Posterior cingulate gyrus (tissue), 11 donors: ENCODE results near the gene PUDP.
A peak's percentile ranks its signal among the peaks of the same experiment; 100 is the strongest.
"Not testable (repeated sequence)": the region's sequence is repeated elsewhere in the genome, so short reads cannot be mapped to it uniquely, and the experiment has no call there.

Experiments
- DNase-seq, 10 donors: peaks; one replicate each; pipeline versions ENCODE4 v3.0.0 to v3.0.0-alpha.2; 2020 to 2021; ENCODE audit warnings: mixed read lengths in 3 of 10
- intact Hi-C: fragments of 100-400 bp; cut with DNase I; formaldehyde crosslinking; loops from one replicate; pipeline ENCODE4 v1.15.1; 2023

Gene PUDP

DNA sequence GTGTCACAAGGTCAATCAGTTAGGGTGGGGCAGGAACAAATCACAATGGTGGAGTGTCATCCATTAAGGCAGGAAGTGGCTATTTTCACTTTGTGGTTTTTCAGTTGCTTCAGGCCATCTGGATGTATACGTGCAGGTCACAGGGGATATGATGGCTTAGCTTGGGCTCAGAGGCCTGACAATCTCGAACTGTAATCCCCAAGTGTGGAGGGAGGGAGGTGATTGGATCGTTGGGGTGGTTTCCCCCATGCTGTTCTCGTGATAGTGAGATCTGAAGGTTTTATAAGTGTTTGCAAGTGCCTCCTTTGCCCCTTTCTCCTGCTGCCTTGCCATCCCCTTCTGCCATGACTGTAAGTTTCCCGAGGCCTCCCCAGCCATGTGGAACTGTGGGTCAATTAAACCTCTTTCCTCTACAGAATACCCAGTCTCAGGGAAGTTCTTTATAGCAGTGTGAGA is 37.1 kb downstream of the PUDP start:
- intact Hi-C loops, result no loop called here
- peak in 1 of 10 donors; percentile 47 for DNase-seq

DNA sequence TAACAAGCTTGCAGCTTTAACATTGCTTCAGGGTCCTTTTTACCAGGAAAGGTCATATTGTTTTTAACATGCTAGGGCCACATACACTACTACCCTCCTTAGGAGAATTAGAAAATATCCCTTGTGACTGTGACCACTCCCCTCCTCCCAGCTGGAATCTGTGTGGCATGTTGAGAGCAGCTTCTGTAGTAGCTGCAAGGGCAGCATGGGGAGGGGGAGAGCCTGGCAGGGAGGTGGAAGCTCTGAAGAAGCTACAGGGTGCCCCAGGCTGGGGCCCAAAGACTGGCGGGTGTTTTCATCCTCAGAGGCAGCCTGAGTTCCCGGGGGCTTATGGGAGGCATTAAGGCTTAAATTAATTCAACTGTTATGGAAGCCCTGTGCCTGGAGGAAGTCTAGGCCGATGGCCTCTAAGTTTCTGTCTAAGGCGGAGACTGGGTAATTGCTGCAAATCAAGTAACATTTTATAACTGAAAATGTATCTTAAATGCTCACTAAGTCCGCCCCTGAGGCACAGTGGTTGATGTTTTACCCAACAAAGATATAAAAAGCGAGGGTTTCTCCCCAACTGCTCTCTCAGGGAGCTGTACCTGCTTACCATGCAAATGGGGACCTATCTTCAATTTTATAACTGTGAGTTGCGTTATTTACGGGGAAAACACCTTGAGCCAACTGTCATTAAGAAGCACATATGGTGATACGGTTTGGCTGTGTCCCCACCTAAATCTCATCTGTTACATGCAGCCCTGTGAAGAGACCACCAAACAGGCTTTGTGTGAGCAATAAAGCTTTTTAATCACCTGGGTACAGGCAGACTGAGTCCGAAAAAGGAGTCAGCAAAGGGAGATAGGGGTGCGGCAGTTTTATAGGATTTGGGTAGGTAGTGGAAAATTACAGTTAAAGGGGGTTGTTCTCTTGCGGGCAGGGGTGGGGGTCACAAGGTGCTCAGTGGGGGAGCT is 37.8 kb downstream of the PUDP start:
- DNase-seq, result peak in 1 of 10 donors; percentile 11
- intact Hi-C loops, result no loop called here

DNA sequence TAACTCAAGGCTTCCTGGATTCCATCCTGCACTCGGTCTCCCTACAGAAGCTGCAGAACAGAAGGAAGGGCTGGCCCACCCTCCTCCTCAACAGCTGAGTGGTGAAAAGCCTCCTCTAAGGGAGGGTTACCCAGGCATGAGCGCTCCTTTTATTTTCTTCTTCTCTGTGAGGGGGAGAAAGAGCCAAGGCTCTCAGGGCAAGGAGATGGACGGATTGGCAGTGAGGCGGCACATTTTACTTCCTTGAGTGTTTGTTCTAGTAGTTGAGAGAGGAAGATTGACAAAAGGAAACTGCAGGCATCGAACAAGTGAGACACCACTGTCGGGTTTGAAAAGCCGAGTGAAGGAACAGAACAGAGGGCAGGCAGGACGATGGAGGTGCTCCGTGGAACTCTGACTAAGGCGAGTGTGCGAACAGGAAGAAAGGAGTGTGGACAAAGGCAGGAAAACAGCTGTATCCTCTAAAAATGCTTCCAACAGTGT is 38.9 kb downstream of the PUDP start:
- intact Hi-C loops, result no loop called here
- peak in 2 of 10 donors; percentile 8 to 72 for DNase-seq

DNA sequence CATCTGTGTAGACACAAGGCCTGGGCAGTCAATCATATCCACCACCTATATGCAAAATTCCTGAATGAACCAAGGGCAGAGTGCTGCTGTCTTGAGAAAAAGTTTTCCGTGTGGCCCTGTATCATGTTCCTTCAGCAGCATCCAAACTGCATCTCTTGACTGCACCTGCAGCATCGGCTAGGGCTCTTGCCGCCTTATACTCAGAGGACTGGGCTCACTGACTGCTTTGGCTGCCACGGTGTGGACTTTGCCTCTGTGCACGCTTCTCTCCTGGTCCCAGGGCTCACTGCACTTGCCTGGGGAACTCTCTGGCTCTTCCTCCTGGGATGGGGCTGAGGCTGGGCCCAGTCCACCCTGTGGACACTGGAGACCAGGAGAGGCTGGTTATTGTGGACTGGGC is 39.9 kb downstream of the PUDP start:
- DNase-seq, result peak in 1 of 10 donors; percentile 59
- intact Hi-C loops, result no loop called here

DNA sequence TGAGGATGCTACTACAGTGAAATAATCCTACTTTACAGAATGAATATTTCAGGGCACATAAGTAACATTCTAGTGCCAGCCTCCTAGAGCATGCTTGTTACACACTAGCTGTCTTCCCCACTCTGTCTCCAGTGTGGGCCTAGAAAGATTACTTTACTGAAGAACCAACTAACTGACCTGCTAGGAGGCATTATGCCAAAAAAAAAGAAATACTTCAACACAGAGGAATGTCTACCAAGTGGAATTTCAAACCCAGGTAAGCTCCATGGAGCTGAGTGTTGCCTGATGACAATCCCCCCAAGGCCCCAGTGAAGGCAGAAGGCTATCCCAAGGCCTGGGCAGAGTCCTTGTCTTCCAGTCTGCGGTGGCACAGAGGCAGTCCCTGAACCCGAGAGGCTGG is 41.3 kb downstream of the PUDP start:
- DNase-seq, result no peak
- intact Hi-C loops, result no loop called here

DNA sequence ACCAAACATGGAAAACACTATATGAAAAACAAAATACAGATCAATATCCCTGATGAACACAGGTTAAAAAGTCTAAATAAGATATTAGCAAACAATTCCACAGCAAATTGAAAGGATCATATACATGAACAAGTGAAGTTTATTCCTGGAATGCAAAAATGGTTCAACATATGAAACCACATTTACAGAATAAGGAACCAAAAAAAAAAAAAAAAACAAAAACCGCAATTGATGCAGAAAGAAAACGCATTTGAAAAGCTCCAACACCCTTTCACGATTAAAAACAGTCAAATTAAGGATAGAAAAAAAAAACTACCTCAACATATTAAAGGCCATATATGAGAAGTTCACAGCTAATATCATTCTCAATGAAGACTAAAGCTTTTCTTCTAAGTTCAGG is 45.8 kb downstream of the PUDP start:
- DNase-seq, result no peak
- intact Hi-C loops, result no loop called here

DNA sequence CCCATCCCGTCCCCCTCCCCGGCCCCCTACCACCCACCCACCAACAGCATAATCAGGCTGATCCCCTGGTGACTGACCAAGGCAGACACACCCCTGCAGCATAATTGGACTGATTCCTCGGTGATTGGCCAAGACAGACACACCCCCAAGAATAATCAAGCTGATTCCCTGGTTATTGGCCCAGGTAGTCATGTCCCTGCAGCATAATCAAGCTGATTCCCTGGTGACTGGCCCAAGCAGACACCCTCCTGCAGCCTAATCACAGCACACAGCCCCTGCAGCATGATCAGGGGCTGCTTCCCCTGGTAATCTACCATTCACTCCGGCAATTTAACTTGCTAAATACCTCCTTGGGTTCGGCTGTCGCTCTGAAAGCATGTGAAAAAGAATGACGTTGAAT is 47.9 kb downstream of the PUDP start:
- DNase-seq, result peak in 1 of 10 donors; percentile 22
- intact Hi-C loops, result no loop called here

DNA sequence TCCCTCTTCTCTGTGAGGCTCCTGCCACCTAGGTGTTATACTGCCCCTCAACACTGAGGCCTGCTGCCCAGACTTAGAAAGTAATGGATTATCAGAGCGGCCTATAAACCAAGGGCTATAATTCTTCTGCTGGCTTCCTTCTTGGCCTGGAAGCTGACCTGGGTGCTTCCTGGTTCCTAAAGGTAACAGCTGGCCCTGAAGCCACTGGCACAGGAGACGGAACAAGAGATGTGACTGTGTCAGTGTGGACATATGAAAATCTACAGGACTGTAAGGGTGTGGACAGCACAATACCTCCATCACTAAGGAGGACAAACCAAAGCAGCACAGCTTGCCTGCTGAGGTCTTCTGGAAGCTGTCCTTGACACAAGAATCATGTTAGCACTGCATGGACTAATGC is 52.3 kb downstream of the PUDP start:
- peak in 1 of 10 donors; percentile 5 for DNase-seq
- intact Hi-C loops, result not testable (repeated sequence)

DNA sequence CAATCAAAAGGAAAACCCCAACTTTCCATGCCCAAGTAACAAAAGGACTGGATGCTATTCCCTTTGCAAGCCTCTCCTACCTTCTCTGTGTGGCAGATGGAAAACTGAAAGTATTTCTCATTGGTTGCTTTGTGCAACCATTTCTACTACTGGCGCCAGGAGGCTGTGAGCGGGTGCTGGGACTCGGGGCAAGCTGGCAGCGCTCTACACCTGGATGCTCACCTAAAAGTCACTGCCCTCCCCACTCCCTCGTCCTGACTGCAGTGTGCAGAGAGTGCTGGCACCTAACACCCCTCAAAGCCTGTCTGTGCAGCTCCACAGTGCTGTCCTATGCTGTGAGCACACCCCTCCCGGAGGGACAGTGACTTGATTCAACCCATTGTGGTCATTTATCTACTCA is 54.6 kb downstream of the PUDP start:
- intact Hi-C loops, result no loop called here
- peak in 1 of 10 donors; percentile 55 for DNase-seq

DNA sequence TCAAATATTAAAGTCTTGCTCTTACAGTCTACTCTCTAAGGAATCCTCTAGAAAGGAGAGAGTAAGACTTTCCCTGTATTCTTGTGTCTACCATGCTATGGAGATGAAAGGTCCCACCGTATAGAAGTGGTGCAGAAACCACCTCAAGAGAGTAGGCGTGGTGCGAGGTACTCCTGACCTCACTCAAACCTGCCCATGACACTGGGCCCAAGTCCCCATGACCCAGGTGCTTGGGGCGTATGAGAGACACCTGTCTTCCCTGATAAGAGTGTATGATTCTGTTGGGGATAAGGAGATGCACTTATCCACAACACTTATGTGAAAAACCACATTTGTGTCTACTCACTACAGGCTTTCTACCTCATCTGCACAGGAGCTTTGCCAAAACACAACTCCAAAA is 55.4 kb downstream of the PUDP start:
- intact Hi-C loops, result no loop called here
- peak in 1 of 10 donors; percentile 46 for DNase-seq

DNA sequence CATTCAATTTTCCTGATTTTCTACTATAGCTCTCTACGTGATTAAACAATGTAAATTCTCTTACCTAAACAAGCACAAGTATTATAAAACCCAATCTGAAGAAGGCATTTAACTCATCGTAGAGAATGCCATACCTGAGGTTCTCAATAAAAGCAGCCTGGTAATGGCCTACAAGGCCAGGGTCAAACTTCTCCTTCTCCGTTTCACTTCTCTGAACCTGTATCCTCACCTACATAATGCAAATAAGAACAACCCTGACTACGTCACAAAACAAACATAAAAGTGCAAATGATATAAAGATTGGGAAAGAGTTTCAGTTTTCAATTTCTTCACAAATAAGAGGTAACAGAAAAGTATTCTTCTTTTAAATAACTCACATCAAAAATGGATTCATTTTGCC is 56.0 kb downstream of the PUDP start:
- intact Hi-C loops, result no loop called here

DNA sequence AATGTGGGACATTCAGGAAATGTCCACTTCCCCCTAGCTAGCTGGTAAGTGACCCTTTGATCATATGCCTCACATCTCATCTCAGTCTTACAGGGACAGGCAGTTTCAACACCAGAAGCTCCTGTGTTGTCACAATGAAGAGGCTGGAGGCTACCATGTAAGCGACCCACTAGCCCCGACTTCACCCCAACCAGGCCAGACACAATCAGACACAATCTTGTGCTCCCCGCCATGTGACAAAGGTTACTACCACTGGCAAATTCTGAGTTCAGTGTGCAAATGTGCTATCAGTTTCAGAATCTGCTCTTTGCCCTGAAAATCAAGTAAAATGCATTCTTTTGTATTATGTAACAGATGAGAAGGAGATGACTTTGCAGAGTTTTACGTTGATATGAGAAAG is 57.3 kb downstream of the PUDP start:
- intact Hi-C loops, result no loop called here
- DNase-seq, result no peak

More for the DNA sequence above, 56.0 kb downstream of the PUDP start:
- no peak for DNase-seq

DNA sequence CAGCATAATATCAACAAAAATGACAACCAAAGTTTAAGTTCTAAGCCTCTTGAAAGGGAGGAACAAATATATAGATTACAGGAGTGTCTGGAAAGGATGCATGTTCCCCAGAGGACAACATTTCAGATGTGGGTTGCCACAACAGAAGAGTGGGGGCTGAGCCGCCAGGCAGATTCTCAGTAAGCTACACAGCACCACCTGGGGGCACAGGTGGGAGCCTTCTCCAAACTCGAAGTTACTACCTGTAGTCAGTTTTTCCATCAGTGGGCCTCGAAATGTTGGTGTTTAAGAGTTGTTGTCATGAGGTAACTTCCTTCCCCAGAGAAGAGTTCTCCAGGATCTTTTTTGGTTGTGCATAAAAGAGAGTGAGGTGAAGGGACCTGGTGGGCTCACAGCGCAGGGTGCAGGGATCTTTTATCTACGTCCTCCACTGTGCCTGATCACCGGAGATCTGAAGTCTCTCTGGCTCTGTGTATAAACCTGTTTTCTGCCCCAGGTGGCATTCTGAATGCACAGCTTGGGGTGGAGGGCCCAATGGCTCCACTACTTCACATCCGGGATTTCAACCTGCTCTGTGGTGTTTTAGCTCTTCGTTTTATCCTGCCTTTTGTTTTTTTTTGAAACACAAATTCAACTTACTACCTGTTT is 58.9 kb downstream of the PUDP start:
- peak in 1 of 10 donors; percentile 58 for DNase-seq
- intact Hi-C loops, result no loop called here

DNA sequence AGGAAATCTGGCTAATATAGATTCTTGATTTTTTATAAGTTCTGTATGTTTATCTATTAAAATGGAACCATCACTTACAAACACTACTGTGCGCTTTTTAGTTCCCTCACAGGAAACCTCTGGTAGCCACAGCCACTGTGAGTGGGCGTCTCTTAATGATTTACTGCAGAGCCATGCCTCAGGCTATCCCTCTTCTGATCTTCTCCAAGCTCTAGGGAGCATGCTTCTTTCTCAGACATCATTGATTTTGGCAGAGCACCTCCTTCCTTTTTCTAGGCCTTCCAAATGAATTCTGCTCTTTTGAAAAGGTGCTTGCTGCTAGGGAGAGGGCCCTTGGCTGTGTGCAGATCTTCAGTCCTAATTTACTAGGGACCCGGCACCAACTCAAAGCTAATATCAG is 61.6 kb downstream of the PUDP start:
- intact Hi-C loops, result no loop called here
- DNase-seq, result no peak

DNA sequence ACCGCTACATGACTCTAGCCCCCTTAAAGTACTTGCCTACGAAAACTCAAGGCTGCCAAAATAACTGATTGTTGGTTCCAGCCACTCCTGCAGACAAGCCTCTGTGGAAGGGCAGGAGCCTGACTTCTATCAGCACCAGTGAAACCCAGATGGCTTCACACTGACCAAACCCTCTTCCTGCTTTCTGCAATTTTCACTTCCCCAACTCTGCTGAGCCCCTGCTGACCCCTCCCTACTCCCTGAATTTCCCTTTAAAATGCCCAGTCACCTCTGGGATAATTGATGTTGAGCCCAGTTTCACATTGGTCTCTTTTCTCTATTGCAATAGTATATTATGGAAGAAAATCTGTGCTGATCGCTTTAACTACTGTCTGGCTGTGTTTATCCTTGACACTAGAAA is 62.1 kb downstream of the PUDP start:
- DNase-seq, result no peak
- intact Hi-C loops, result no loop called here

DNA sequence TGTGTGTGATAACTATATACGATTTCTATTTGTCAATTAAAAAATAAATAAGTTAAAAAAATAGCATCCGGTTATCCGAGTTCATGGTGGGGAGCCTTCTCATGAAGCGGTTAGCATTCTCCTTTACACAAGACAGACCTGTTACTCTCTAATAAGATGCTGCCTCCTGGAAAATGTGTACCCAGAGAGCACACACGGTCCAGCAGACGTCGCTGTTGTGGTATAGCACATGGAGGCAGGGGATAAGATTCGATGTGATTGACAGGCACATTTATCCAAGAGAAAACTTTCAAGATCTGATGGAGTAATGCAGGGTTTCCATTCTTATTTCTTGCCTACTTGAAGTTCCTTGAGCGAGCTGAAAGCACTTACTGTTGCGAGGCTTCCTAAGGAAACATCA is 63.1 kb downstream of the PUDP start:
- DNase-seq, result no peak
- intact Hi-C loops, result no loop called here

DNA sequence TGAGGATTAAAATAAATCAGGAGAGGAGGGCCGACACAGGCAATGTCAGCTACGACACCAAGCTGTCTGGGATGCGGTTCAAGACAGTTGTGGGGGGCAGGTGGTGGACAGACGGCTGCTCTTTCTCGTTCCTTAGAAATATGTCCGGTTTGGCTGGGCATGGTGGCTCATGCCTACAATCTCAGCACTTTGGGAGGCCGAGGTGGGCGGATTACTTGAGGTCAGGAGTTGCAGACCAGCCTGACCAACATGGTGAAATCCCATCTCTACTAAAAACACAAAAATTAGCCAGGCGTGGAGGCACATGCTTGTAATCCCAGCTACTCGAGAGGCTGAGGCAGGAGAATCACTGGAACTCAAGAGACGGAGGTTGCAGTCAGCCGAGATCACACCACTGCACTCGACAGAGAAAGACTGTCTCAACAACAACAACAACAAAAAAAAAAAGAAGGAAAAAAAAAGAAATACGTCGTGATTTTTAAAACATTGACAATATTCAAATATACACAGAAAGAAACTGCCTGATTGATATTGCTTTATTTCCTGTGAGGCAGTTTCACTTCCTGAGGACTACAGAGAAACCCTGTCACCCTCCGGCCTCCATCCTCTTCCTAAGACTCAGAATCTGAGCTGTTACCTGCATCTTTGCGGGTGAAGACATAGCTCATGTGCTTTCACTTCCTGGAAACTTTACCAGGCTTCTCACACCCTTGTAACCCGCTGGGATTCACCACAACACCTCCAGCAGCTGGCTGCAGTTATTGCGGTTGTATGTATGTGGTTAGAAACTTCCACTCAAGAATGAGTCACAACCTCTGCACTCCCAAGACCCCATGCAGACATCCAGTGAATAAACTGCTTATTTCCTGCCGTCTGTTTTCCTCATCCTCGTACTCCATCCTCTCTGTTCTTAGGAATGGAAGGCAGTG is 64.2 kb downstream of the PUDP start:
- intact Hi-C loops, result no loop called here
- no peak for DNase-seq

DNA sequence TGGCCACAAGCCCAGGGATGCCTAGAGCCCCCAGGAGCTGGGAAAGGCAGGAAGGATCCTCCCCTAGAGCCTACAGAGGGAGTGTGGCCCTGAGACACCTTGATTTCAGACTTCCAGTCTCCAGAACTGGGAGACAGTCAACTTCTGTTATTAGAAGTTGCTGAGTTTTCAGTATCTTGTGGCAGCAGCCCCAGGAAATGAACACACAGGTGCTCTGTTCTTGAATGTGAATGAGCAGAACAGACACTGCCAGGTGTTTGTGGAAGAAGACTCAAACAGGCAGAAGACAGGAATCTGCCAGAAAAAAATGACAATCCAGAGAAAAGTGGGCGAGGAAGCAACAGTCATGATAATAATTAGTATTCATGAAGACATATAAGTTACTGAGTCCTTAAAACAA is 64.9 kb downstream of the PUDP start:
- no peak for DNase-seq
- intact Hi-C loops, result no loop called here

DNA sequence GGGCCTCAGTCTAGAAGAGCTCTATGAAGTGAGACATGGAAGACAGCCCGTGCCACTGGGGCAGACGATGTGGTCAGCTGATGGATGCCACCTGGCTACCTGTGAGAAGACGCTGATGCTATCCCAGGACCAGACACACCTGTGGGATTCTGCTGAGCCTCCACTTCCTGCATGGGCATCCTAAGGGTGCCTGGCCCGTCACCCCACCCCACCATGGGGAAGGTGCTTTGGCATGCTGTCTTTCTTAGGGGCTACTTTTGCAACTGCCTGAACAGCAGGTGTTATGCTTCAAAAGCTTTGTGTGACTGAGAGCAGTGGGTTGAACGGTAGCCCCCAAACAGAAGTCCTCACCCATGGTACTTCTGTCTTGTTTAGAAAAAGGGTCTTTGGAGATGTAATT is 65.4 kb downstream of the PUDP start:
- intact Hi-C loops, result no loop called here
- DNase-seq, result no peak
